Testis (tissue), 3 donors: Measurements from ENCODE around the gene NRF1. TPM values are rescaled to one million over a fixed set of nuclear protein-coding genes. Genes with fewer than 3 reads are reported as not detected.

ENCODE experiments used
- DNase-seq: peaks from one replicate; pipeline ENCODE4 v3.0.0-alpha.2; 2019
- H3K27ac ChIP-seq, 2 donors: fragments of 200-600 bp; sonication (generic); one replicate each; pipeline ENCODE4 v1.5.1; 2019
- H3K27me3 ChIP-seq: fragments of 200-600 bp; sonication (generic); one replicate; pipeline ENCODE4 v1.5.1; 2019
- H3K36me3 ChIP-seq: fragments of 200-600 bp; sonication (generic); one replicate; pipeline ENCODE4 v1.5.1; 2017; ENCODE audit warnings: low read depth; ENCODE audit errors: missing control alignments
- H3K4me1 ChIP-seq: fragments of 200-600 bp; sonication (generic); one replicate; pipeline ENCODE4 v1.5.1; 2019
- H3K4me3 ChIP-seq, 2 donors: fragments of 200-600 bp; sonication (generic); one replicate each; pipeline ENCODE4 v1.5.1; 2017 to 2019
- H3K9me3 ChIP-seq: fragments of 200-600 bp; sonication (generic); one replicate; pipeline ENCODE4 v1.5.1; 2017
- POLR2A ChIP-seq: fragments of 450-650 bp; IDR thresholded peaks from one replicate; pipeline ENCODE4 v1.6.1; 2017; ENCODE audit warnings: antibody characterized with exemption, mild to moderate bottlenecking, moderate library complexity
- WGBS, 2 donors: methylation state at CpG; one replicate each; pipeline ENCODE4 v1.1.5; 2018; 5-methylcytosine and 5-hydroxymethylcytosine counted together
- intact Hi-C: fragments of 100-400 bp; cut with DNase I; formaldehyde crosslinking; loops from one replicate; pipeline ENCODE4 v1.15.1; 2023; ENCODE audit warnings: low total_unique reads
- polyA plus RNA-seq: library from polyadenylated mRNA; stranded (reverse); fragments of 350-450 nt; fragmentation: Illumina TruSeq; extraction: RNeasy Lipid Tissue Mini Kit (QIAGEN cat#74804); gene quantifications from one replicate; pipeline ENCODE4 v1.2.3, GENCODE V29; 2014; ENCODE audit warnings: low read depth, low replicate concordance; ENCODE audit not compliant: insufficient read depth
- total RNA-seq, 2 donors: library from RNA; depleted of rRNA; stranded (reverse); fragments of >200 nt; gene quantifications; one replicate each; pipeline ENCODE4 v1.2.3, GENCODE V29; 2016
- TF ChIP-seq, protein P1 (sequence below), 3 experiments: fragments of 450-650 bp in 2 of 3; fragments of 200-600 bp in 1 of 3; sonication (generic) in 1 of 3; IDR thresholded peaks; one replicate each; pipeline ENCODE4 v1.5.1; 2016 to 2019; ENCODE audit warnings: antibody characterized with exemption in 3 of 3, mild to moderate bottlenecking in 2 of 3, moderate library complexity in 1 of 3

The NRF1 gene
- total and polyA plus RNA-seq, 3 donors from 2014 or later, result 16.9 to 41.6 (median 26.9) TPM

DNA sequence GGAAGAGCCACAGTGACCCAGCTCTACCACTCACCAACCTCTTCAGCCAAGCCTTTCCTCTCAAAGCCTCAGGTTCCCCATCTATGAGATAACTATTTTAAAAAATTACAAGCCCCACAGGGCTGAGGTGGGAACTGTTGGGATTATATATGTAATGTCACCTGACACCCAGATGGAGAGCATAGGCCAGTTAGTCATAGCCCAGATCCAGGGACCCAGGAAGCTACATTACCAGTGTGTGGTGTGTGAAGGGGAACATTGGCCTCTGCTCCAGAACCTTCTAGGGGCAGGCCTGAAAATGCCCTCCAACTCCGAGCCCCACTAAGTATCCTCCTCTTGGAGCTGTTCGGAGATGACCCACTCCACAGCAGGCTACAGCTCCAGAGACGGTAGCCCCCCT lies 162.4 kb downstream of the NRF1 start:
- peaks cover 3% of the 10 kb centered on the region for H3K4me1 ChIP-seq
- no peaks in the 10 kb centered on the region for H3K9me3 ChIP-seq
- no peak for DNase-seq
- no peak overlapping the region for H3K27ac ChIP-seq
- intact Hi-C loops, result no loop called here
- WGBS, 2 donors, result 96 to 100% methylated on average over 3 of the region's 3 CpGs
- H3K4me3 ChIP-seq, result no peak overlapping the region
- no peaks in the 10 kb centered on the region for H3K36me3 ChIP-seq
- TF ChIP-seq POLR2A, result no peak
- TF ChIP-seq, protein P1, sequence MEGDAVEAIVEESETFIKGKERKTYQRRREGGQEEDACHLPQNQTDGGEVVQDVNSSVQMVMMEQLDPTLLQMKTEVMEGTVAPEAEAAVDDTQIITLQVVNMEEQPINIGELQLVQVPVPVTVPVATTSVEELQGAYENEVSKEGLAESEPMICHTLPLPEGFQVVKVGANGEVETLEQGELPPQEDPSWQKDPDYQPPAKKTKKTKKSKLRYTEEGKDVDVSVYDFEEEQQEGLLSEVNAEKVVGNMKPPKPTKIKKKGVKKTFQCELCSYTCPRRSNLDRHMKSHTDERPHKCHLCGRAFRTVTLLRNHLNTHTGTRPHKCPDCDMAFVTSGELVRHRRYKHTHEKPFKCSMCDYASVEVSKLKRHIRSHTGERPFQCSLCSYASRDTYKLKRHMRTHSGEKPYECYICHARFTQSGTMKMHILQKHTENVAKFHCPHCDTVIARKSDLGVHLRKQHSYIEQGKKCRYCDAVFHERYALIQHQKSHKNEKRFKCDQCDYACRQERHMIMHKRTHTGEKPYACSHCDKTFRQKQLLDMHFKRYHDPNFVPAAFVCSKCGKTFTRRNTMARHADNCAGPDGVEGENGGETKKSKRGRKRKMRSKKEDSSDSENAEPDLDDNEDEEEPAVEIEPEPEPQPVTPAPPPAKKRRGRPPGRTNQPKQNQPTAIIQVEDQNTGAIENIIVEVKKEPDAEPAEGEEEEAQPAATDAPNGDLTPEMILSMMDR (IDR thresholded peaks at IDR 0.05), result no peak
- no peaks in the 10 kb centered on the region for H3K27me3 ChIP-seq

DNA sequence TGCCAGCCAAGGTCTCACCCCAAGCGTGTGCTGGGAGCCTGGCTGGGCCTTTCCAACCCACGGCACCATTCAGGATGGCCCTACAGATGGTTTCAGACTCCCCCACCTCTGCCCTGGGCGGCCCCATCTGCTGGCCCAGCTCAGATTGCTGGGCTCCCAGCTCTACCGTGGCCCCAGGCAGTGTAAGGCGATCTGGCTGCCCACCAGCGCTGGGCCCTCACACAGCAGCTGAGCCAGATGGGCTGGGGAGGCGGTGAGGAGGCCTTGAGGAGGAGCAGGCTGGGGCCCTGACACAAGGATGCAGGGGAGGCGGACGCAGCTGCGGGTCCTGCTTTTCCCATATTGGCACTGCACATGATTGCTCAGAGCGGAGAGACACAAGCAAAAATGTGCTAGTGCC lies 162.8 kb downstream of the NRF1 start:
- WGBS, 2 donors, result 89 to 94% methylated on average over 9 to 10 of the region's 11 CpGs
- H3K27me3 ChIP-seq, result peaks cover 3% of the 10 kb centered on the region
- no peak overlapping the region for H3K4me3 ChIP-seq
- intact Hi-C loops, result no loop called here
- H3K36me3 ChIP-seq, result no peaks in the 10 kb centered on the region
- peaks cover 7% of the 10 kb centered on the region for H3K4me1 ChIP-seq
- H3K9me3 ChIP-seq, result no peaks in the 10 kb centered on the region
- TF ChIP-seq POLR2A, result no peak
- TF ChIP-seq, protein P1 (IDR thresholded peaks at IDR 0.05), result no peak
- no peak for DNase-seq
- no peak overlapping the region for H3K27ac ChIP-seq

DNA sequence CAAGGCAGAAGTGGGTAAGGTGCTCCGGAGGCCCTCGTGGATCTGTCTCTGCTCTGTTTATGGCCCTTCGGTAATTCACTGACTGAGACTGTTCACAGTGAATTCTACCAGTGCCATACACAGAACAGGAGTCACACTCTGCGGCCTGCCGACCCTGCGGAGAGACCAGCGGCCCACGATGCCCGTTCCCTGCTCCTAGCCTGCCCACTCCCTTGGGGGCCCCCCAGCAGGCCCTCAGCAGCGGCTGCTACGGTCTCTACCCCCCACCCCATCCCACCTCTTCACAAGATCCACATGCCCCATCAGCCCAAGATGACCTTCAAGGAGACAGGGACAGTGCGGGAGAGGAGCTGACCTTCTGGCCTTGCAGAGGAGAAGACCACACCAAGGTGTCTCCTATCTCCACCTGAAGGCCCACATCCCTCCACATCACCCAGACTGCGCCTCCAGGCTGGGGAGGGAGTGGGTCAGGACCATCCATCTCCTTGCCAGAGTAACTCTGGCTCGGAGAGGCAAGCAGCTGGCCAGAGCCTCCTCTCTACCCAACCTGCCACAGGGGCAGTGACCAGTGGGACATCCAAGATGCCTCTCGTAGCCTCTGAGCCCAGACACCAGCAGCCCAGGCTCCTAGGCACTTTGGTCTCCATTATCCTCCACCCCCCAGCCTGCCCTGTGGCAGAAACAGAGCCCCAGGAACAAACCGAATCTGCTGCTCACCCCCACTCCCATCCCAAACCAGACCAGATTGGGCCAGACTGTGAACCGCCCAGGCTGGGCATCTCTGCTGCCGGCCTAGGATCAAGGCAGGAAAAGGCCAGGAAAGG lies 163.6 kb downstream of the NRF1 start:
- WGBS, 2 donors, result 77 to 92% methylated on average over 4 to 18 of the region's 18 CpGs
- intact Hi-C loops, result no loop called here
- no peak for DNase-seq

DNA sequence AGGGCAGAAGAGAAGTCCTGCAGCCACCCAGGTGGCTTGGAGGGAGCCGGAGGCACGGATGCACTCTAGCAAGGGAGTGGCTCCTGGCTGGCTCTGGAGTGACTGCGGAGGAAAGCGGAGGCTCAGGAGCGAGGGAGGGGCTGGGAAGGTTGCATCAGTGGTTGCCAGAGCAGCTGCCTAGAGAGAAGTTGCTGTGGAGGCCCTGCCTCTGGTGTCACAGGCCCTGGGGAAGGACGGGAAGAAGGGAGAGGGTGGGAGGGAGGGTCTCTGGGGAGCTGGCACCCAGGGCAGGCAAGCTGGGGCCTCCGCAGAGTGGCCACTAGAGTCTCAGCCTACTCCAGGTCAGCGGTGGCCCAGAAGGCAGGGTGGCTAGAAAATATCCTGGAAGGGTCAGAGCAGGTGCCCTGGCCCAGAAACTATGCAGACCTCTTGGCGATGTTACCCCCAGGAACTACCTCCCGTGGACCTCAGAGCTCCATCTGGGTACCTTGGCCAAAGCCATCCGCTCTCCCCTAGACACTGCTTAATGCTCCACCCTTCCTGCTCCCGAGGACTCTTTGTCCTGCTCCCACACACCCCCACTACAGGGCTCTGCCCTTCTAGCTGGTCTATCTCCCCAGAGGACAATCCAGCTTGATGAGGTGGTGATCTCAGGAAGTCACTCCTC lies 164.3 kb downstream of the NRF1 start:
- H3K27me3 ChIP-seq, result peaks cover 6% of the 10 kb centered on the region
- WGBS, 2 donors, result 88 to 89% methylated on average over 12 of the region's 12 CpGs
- intact Hi-C loops, result no loop called here

More for the DNA sequence above, 163.6 kb downstream of the NRF1 start:
- Histone ChIP-seq H3K9me3 (no peaks in the 10 kb centered on the region), H3K4me1 (peaks cover 7% of the 10 kb centered on the region), H3K27me3 (peaks cover 6% of the 10 kb centered on the region), H3K4me3 (no peak overlapping the region), H3K36me3 (no peaks in the 10 kb centered on the region), H3K27ac (no peak overlapping the region)
- no peak for TF ChIP-seq POLR2A
- TF ChIP-seq, protein P1 (IDR thresholded peaks at IDR 0.05), result no peak

More for the DNA sequence above, 164.3 kb downstream of the NRF1 start:
- no peak for TF ChIP-seq POLR2A
- TF ChIP-seq, protein P1 (IDR thresholded peaks at IDR 0.05), result no peak
- no peak for DNase-seq
- no peak overlapping the region for H3K27ac ChIP-seq
- no peaks in the 10 kb centered on the region for H3K9me3 ChIP-seq
- peaks cover 9% of the 10 kb centered on the region for H3K4me1 ChIP-seq
- no peak overlapping the region for H3K4me3 ChIP-seq
- no peaks in the 10 kb centered on the region for H3K36me3 ChIP-seq
